Skin of body (tissue), 3 donors: ENCODE results near the gene KIR3DL3. TPM values are rescaled to one million over a fixed set of nuclear protein-coding genes. Genes with fewer than 3 reads are reported as not detected.
"Not testable (repeated sequence)": the region's sequence is repeated elsewhere in the genome, so short reads cannot be mapped to it uniquely, and the experiment has no call there.

Experiments
- DNase-seq: peaks from one replicate; lab custom pipeline; 2025; lab: John Stamatoyannopoulos, UW
- small RNA-seq: library from RNA; depleted of rRNA; stranded (forward); fragments of <200 nt; gene quantifications from one replicate; pipeline ENCODE3, GENCODE V24; 2014; ENCODE audit warnings: low replicate concordance
- total RNA-seq: library from RNA; depleted of rRNA; stranded (reverse); fragments of >200 nt; gene quantifications from one replicate; pipeline ENCODE4 v1.2.3, GENCODE V29; 2014

Gene KIR3DL3
- total RNA-seq, 1 donor from 2014 or later, result not detected

- DNase-seq, result not testable (repeated sequence)
These were observed 54.7 kb downstream of the KIR3DL3 start for GRCh38 chr19:54778896-54779295.

- not testable (repeated sequence) for DNase-seq
These were observed 58.7 kb downstream of the KIR3DL3 start for GRCh38 chr19:54782916-54783315.

Small RNA genes lying within 50 kb of the gene (small RNA-seq; reads per million reads assigned to genes)
- not detected for gene AC245128.2
- not detected for gene KIR3DP1

Other genes starting within 250 kb of the KIR3DL3 start
- not detected for gene LAIR2, start 221.6 kb upstream of the KIR3DL3 start, total RNA-seq
- 1.1 TPM for gene LILRA2, start 150.7 kb upstream of the KIR3DL3 start, total RNA-seq
- not detected for gene LILRA1, start 130.8 kb upstream of the KIR3DL3 start, total RNA-seq
- 0.49 TPM for gene LILRB1, start 94.0 kb upstream of the KIR3DL3 start, total RNA-seq
- gene LILRB4, start 61.5 kb upstream of the KIR3DL3 start, total RNA-seq, result 0.49 TPM
- gene KIR2DL3, start 14.1 kb downstream of the KIR3DL3 start, total RNA-seq, result not detected
- not detected for gene KIR2DL1, start 45.4 kb downstream of the KIR3DL3 start, total RNA-seq
- not detected for gene KIR2DL4, start 79.2 kb downstream of the KIR3DL3 start, total RNA-seq
- not detected for gene KIR3DL1, start 92.0 kb downstream of the KIR3DL3 start, total RNA-seq
- gene KIR2DS4, start 108.2 kb downstream of the KIR3DL3 start, total RNA-seq, result not detected
- not detected for gene KIR3DL2, start 126.0 kb downstream of the KIR3DL3 start, total RNA-seq
- 8.4 TPM for gene FCAR, start 149.8 kb downstream of the KIR3DL3 start, total RNA-seq
- 0.30 TPM for gene NCR1, start 181.7 kb downstream of the KIR3DL3 start, total RNA-seq
- gene NLRP7, start 223.1 kb downstream of the KIR3DL3 start, total RNA-seq, result not detected
- gene NLRP2, start 241.9 kb downstream of the KIR3DL3 start, total RNA-seq, result 6.5 TPM